HG03571 (cell line): ENCODE data around the gene CA7.
"Not testable (repeated sequence)": the region's sequence is repeated elsewhere in the genome, so short reads cannot be mapped to it uniquely, and the experiment has no call there.

Experiments
- ATAC-seq: cut with Tn5 transposase; IDR thresholded peaks from one replicate; pipeline ENCODE4 v1.9.1; 2021; ENCODE audit not compliant: unreplicated experiment

Gene CA7

DNA sequence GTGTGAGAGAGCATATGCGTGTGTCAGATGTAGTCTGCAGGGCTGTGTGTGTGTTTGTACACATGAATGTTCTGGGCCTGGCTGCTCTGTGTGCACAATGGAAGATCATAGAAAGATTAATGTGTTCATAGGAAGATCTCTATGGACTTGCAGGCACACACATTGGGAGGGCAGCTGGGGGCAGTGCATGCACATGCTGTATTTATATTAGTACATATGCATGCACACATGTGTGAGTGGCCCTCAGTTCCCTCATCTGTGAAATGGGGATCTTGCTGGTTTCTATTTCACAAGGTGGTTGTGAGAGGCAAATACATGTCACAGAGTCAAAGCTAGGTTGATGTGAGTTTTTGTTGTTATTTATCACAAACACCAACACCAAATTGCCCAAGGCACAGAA lies 2.1 kb downstream of the CA7 start:
- ATAC-seq, result no peak

DNA sequence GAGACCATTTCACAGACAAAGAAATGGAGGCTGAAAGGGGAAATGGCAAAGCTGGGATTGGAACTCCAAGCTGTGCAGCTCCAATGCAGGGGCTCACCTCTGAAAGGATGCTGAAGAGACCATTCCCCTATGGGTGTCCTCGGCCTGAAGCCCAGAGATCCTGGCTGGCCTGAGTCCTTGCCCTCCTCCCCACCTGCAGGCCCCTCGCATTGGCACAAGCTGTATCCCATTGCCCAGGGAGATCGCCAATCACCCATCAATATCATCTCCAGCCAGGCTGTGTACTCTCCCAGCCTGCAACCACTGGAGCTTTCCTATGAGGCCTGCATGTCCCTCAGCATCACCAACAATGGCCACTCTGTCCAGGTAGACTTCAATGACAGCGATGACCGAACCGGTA lies 2.6 kb downstream of the CA7 start:
- no peak for ATAC-seq

DNA sequence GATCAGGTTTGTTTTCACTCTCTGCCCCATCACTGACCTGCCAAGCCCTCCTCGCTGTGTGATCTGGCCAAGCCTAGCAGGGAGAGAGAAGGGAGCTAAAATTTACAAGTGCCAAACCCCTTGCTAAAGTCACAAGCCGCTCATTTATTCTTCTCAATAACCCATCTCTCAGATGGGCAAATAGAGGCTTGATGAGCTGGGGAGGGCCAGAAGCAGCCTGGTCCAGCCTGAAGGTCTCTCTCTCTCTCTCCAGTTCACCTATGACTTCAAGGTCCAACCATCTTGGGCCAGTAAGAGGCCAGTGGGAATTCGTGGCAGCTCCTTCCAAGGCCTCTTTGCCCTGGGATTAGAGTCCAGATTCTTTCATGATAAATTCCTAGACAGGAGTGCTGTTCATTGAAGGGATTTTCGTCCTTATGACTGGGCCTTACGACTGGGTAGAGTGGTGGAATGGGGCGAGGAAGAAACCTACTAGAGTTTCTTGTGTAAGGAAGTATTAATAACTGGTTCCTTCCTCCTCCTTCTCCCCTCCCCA lies 3.4 kb downstream of the CA7 start:
- ATAC-seq, result no peak

DNA sequence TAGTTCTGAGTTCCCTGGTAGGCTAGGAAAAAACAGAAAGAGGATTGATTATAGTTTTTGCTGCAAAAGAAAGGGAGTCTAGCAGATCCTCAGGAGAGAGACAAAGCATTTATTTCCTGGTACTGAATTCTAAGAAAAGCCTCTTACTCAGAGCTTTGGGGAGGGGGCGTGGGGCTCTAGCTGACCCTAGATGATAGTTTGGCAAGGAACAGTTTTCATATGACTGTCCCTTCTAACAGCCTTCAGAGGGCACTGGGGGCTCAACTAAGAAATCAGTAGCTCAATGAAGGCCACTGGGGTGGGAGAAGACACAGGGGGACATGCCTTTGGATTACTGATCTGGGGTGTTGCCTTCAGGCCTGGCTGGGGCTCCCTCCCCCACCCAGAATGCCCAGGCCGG lies 4.0 kb downstream of the CA7 start:
- no peak for ATAC-seq

DNA sequence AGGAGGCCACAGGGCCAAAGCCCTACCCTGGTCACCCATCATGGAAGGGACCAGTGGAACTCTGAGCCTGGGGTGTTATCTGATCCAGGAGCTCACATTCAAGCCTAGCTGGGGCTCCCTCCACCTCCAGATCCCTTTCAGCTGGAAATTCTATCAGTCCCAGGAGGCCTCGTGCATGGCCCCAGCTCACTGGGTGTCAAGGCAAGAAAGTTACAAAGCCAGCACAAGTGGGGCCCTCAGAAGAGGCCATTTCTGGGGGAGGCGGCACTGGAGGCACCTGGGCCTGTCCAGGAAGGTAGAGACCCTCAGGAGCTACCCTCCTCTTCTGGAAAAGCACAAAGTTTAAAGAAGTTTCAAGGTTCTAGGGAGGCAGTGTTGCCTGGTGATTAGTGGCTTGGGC lies 4.8 kb downstream of the CA7 start:
- ATAC-seq, result no peak

DNA sequence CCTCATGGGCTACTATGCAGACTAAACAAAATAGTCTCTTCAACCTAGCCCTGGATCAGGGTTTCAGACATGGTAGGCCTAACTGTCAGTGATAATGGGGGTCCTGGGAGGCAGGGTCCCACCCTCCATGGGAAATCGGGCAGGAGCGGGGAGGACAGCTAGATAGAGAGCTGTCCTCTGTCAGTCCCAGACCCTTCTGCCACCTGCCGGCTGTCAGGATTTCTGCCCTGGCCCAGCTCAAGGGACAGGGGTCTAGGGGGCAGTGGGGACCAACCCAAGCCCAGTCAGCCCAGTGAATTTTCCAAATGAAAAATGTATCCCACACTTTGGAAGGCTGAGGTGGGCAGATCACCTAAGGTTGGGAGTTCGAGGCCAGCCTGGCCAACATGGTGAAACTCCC lies 5.3 kb downstream of the CA7 start:
- ATAC-seq, result no peak

DNA sequence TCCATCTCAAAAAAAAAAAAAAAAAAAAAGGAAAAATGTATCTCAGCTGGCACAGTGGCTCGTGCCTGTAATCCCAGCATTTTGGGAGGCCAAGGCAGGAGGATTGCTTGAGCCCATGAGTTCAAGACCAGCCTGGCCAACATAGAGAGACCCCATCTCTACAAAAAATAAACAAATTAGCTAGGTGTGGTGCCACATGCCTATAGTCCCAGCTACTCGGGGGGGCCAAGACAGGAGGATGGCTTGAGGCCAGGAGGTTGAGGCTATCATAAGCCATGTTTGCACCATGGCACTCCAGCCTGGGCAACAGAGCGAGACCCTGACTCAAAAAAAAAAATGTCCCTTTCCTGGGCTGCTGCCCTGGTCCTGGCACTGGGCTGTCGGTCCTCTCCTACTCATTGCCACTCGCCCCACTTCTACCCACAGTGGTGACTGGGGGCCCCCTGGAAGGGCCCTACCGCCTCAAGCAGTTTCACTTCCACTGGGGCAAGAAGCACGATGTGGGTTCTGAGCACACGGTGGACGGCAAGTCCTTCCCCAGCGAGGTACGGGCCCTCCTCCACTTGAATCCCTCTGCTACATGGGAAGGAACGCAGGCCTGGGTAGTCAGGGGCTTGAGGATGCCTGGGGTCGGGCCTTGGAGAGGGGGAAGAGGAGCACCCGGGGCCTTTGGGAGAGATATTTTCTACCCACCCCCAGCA lies 6.1 kb downstream of the CA7 start:
- no peak for ATAC-seq

DNA sequence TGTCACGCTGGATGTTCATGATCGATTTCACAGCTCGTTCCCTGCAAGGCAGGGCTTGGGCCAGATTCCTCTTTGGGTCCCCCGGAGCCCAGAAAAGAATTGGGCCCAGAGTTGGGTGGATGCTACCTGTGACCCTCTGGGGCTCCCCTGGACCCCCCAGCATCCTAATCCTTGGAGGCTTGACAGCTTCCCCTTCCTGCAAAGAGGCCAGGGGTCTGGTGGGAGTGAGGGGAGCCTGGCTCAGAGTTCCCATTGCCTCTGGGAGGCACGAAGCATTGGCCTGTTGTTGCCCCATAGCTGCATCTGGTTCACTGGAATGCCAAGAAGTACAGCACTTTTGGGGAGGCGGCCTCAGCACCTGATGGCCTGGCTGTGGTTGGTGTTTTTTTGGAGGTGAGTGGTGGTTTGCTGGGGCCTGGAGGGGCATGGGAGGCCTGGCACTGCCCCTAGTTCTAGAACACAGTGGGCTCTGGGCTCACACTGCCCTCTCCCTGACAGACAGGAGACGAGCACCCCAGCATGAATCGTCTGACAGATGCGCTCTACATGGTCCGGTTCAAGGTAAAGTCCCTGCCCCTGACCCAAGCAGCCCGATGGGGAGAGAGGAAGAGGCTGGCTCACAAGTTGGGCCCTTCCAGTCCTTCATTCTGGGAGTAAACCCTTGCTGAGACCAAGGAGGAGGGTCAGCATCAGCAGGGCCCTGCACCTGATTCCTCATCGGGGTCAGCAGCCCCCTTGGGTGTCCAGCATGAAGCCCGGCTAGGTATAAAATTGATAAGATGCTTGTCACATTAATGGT lies 7.2 kb downstream of the CA7 start:
- no peak for ATAC-seq

DNA sequence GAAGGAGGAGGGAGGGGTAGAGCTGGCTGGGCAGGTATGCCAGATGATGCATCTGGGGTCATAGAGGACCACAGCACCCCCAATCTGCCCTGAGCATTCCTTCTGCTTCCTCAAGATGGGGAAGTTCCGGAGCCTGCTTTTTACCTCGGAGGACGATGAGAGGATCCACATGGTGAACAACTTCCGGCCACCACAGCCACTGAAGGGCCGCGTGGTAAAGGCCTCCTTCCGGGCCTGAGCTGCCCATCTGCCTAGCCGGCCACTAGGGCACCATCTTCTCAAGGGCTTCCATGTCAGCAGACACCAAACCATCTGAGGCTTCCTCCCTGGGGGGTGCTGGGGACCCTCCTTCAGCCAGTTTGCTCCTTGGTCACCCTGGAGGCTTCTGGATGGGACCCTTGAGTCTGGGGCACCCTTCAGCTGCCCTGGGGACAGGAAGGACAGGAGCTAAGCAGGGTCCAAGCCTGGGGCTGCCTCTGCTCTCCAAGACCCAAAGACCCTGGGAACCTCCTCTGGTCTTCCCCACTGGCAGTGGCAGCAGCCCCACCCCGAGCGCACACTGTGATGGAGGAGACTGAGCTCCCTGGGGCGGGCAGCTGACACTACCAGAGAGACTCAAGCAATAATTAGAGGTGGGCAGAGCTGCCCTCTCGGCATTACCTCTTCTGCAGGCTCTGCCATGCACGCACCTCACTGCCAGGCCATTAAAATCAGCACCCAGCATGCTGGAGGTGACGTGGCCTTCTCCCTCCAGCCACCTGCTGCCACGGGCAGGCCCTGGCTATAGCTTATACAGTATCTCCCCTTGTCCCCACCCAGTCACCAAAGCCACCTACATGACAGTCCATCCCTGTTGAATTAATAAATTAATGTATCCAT lies 9.3 kb downstream of the CA7 start:
- ATAC-seq, result no peak

DNA sequence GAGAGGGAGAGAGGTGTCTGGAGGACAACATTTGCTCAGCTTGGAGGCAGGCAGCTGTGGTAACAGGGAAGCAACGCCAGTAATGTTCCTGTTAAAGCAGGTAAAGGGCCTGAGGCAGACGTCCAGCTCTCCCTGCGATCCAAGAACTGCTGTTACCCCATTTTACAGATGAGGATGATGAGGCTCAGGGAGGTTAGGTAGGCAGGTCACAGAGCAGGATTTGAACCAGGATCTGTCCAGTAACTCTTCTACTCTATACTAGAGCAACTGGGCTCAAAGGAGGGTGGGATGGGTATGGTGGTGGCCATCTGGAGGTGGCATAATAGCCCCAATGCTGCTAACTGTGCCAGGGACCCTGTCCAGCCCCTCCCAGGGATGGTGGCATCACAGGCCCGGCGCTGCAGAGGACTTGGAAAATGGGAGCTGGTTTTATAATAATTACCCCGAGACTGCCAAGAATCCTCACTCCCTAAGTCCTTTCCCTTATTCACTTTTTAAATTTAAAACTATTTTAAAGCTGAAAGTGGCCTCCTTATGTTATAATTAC lies 12.0 kb downstream of the CA7 start:
- no peak for ATAC-seq

DNA sequence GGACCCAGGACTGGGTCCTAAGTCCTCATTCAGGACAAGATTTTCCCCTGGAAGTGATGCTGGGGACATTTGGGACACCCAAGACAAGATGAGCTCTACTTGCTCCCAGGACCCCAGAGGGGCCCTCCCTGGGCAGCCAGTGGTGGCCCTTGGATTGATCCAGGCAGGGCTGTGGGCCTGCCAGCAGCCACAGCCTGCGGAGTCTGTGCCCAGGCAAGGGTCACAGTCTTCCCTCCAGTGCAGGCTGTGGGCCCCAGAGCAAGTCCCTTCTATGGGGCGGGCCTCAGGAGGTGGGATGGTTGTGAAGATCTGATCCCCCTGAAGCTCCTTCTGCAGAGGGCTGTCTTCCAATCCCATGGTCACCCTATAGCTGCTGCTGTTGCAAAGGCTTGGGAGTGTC lies 12.6 kb downstream of the CA7 start:
- no peak for ATAC-seq

DNA sequence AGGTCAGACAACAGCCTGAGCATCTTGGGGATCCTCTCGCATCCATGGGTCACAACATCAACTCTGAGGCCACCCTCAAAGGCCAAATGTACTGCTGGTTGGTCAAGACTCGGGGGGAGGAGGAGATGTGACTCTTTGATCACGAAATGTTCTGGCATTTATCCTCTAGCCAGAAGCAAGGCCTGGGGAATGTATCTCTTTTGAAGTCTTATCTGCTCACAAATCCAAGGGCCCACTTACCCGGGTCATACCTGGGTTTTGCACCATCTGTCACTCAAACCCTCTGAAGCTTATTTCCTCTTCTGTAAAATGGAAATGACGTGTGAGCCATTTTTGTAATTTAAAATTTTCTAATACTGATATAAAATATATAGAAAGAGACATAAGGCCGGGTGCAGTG lies 13.2 kb downstream of the CA7 start:
- ATAC-seq, result no peak

DNA sequence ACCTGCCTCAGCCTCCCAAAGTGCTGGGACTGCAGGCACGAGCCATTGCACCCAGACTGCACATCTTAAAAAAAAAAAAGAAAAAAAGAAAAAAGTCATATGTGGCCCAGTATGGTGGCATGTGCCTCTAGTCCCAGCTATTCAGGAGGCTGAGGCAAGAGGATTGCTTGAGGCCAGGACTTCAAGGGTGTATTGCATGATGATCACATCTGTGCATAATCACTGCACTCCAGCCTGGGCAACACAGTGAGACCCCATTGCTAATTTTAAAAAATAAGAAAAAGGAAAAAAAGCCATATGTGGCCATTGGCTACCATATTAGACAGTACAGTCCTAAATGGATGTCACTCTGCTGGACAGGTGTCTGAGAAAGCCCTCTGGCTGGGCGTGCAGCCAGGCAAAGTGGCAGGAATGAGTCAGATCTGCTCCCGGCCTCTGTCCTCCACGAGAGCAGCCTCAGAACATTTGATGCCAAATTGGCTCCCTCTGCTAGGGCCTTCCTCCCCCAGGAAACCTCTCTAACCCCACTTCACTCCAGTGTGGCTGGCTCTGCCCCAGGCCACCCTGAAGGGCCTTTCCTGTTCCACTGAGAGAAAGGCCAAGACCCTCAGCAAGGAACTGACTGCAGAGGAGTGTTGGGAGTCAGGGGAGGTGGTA lies 14.7 kb downstream of the CA7 start:
- ATAC-seq, result peak; percentile 57

DNA sequence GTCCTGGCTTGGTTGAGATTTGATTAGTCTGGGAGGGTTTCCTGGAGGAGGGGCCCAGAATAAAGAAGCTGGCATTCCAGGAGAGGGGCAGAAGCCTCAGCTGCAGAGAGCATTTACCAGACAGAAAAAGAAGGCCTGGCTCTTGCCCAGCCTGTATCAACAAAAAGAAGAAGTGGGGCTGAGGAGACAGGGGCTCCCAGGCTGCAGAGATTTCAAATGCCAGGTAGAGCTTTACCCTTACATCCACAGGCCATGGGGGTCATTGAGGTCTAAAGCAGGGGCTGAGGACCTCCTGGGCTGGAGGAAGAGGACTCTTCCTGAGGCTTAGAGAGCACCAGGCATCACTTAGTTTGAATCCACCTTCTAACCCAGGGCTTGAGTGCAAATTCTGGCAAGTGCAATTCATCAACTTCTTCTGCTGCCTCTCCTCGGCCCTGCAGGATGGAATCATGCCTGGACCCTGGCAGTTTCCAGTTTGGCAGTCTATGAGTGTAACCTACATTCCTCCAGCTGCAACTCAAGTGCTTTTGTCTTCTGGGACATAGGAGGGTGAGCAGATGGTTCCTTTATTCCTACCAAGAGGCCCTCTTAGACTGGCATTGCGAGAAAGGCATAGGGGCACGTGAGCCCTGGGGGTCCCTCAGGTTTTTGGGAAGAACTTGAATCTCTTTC lies 15.3 kb downstream of the CA7 start:
- no peak for ATAC-seq

DNA sequence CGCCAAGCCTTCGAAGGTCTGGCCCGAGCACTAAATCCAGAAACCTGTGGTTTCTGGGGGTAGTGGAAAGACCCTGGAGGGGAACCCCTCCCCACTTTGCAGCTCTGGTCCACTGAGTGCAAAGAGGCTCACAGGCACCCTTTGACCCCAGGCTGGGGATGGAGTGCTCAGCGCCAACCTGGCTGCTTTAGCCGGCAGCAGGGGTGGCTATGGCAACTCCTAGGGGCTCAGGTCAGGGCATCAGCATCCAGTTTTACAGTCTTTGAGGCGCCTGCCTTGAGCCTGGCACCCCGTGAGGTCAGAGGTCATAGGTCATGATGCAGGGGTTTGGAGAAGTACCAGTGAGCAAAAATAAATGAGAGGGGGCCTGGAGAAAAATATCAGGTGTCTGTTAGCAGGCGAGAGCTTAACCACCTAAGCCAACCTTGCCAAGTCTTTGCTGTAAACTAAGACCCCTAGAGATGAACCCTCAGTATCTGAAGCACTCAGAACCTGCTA lies 17.9 kb downstream of the CA7 start:
- no peak for ATAC-seq

DNA sequence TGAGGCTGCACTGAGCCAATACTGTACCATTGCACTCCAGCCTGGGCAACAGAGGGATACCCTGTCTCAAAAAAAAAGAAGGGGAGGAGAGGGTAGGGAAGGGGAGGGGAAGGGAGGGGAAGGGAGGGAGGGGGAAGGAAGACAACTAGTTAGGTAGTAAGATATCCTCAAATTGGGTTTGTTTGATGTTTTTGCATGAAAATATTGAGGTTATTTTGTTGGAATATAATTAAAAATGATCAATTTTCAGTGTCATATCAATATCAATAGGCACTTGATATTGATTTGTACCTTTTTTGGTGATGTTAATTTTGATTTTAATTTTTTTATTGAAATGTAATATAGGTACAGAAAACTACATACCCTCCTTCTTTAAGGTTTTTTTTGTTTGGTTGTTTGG lies 19.5 kb downstream of the CA7 start:
- ATAC-seq, result no peak

DNA sequence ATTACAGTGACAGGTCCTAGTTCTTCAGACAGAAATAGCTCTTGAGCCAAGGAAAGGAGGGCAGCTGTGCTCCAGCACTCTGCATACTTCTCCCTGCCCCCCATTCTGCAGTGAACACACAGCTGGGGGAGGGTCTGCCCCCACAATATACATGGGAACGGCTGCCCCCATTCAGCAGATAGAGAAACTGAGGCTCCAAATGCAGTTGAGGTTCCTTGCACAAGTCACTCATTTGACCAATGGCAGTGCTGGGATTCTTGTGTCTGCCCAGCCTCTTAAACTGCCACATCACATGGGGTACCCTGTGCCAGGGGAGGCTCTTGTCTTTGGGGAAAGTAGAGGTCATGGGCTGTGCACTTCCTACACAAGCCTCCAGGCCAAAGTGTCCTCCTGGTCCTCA lies 25.2 kb downstream of the CA7 start:
- ATAC-seq, result no peak

DNA sequence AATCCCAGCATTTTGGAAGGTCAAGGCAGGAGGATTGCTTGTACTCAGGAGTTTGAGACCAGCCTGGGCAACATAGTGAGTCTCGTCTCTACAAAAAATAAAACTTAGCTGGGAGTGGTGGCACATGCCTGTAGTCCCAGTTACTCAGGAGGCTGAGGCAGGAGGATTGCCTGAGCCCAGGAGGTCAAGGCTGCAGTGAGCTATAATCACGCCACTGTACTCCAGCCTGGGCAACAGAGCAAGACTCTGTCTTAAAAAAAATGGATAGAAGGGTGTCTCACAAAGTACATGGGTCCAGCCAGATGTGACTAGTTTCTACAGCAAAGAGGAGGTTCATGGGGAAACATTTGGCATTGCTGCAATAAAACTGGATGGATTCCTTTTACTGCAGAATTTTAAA lies 27.1 kb downstream of the CA7 start:
- ATAC-seq, result not testable (repeated sequence)

DNA sequence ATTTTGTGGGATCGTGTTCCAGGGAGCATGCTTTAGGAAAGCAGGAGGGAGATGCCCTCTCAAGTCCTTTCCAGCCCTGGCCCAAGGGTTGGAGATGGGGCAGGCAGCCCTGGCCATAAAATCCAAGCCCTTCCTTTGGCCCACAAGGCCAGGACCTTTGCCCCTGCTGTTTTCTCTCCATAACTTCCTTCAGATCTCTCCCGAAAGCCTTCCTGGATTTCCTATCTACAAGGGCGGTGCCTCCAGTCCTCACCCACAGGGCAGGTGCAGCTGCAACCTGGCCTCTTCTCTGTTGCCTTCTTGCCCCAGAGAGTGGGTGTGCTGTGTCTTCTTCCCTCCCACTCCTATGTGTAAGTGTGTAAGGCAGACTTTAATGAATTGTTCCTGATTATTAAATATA lies 27.6 kb downstream of the CA7 start:
- ATAC-seq, result no peak

DNA sequence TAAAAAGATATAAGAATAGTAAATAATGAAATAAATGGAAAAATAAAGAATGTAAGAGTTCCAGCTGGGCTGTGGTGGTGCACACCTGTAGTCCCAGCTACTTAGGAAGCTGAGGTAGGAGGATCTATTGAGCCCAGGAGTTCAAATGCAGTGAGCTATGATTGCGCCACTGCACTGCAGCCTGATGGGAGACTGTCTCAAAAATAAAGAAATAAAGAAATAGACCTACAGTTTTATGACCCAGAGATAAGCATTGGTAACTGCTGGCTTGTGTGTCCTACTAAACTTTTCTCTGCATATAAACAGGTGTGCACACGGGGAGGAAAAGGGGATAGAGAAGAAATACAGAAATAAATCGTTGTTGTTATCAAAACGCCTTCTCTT lies 28.3 kb downstream of the CA7 start:
- ATAC-seq, result no peak
